ENCODE measurements around the gene TINAGL1.

The TINAGL1 gene

GRCh38 chr1:31549809-31550620, 26.3 kb upstream of the TINAGL1 start:
- H3K36me3 ChIP-seq (ENCODE audit: insufficient read depth, low read length): no peaks in the 10 kb centered on the region
- H3K9ac ChIP-seq (ENCODE audit: low read depth, low read length): peak overlapping the region; percentile 39
- no peaks in the 10 kb centered on the region for H3K9me3 ChIP-seq (replicated peaks; ENCODE audit: low read length)
- peak overlapping the region; percentile 77 for H3K4me2 ChIP-seq (ENCODE audit: low read length)
- H3K27me3 ChIP-seq (ENCODE audit: control insufficient read depth, insufficient read depth, low read length): peaks cover 6% of the 10 kb centered on the region
- peaks cover 22% of the 10 kb centered on the region for H3K4me1 ChIP-seq (ENCODE audit: control insufficient read depth, insufficient read depth, low read length)
- H3K4me3 ChIP-seq (ENCODE audit: low read length): peak overlapping the region; percentile 53

- no peaks in the 10 kb centered on the region for H3K36me3 ChIP-seq (ENCODE audit: insufficient read depth, low read length)
- H3K4me2 ChIP-seq (ENCODE audit: low read length): no peak overlapping the region
- no peaks in the 10 kb centered on the region for H3K9me3 ChIP-seq (replicated peaks; ENCODE audit: low read length)
- H3K4me1 ChIP-seq (ENCODE audit: control insufficient read depth, insufficient read depth, low read length): peaks cover 22% of the 10 kb centered on the region
- H3K9ac ChIP-seq (ENCODE audit: low read depth, low read length): no peak overlapping the region
- H3K4me3 ChIP-seq (ENCODE audit: low read length): no peak overlapping the region
- H3K27me3 ChIP-seq (ENCODE audit: control insufficient read depth, insufficient read depth, low read length): peaks cover 6% of the 10 kb centered on the region
These were observed 25.1 kb upstream of the TINAGL1 start for GRCh38 chr1:31551208-31551607.

- Histone ChIP-seq H3K4me2 (ENCODE audit: low read length) (no peak overlapping the region), H3K36me3 (ENCODE audit: insufficient read depth, low read length) (no peaks in the 10 kb centered on the region), H3K9me3 (replicated peaks; ENCODE audit: low read length) (no peaks in the 10 kb centered on the region), H3K9ac (ENCODE audit: low read depth, low read length) (no peak overlapping the region), H3K4me3 (ENCODE audit: low read length) (no peak overlapping the region), H3K4me1 (ENCODE audit: control insufficient read depth, insufficient read depth, low read length) (peaks cover 22% of the 10 kb centered on the region), H3K27me3 (ENCODE audit: control insufficient read depth, insufficient read depth, low read length) (no peaks in the 10 kb centered on the region)
These were observed 23.8 kb upstream of the TINAGL1 start for GRCh38 chr1:31552489-31552888.

- H3K4me1 ChIP-seq (ENCODE audit: control insufficient read depth, insufficient read depth, low read length): no peaks in the 10 kb centered on the region
- no peak overlapping the region for H3K4me3 ChIP-seq (ENCODE audit: low read length)
- no peak overlapping the region for H3K9ac ChIP-seq (ENCODE audit: low read depth, low read length)
- peaks cover 3% of the 10 kb centered on the region for H3K27me3 ChIP-seq (ENCODE audit: control insufficient read depth, insufficient read depth, low read length)
- H3K9me3 ChIP-seq (replicated peaks; ENCODE audit: low read length): no peaks in the 10 kb centered on the region
- H3K36me3 ChIP-seq (ENCODE audit: insufficient read depth, low read length): no peaks in the 10 kb centered on the region
- no peak overlapping the region for H3K4me2 ChIP-seq (ENCODE audit: low read length)
These were observed 19.8 kb upstream of the TINAGL1 start for GRCh38 chr1:31556481-31557006.

GRCh38 chr1:31559715-31560114, 16.6 kb upstream of the TINAGL1 start:
- no peaks in the 10 kb centered on the region for H3K9me3 ChIP-seq (replicated peaks; ENCODE audit: low read length)

GRCh38 chr1:31560394-31560793, 15.9 kb upstream of the TINAGL1 start:
- Histone ChIP-seq H3K9me3 (replicated peaks; ENCODE audit: low read length) (no peaks in the 10 kb centered on the region), H3K4me3 (ENCODE audit: low read length) (no peak overlapping the region), H3K36me3 (ENCODE audit: insufficient read depth, low read length) (no peaks in the 10 kb centered on the region), H3K9ac (ENCODE audit: low read depth, low read length) (no peak overlapping the region), H3K4me1 (ENCODE audit: control insufficient read depth, insufficient read depth, low read length) (peaks cover 14% of the 10 kb centered on the region), H3K4me2 (ENCODE audit: low read length) (no peak overlapping the region), H3K27me3 (ENCODE audit: control insufficient read depth, insufficient read depth, low read length) (peaks cover 3% of the 10 kb centered on the region)

More at GRCh38 chr1:31559715-31560114, 16.6 kb upstream of the TINAGL1 start:
- peaks cover 14% of the 10 kb centered on the region for H3K4me1 ChIP-seq (ENCODE audit: control insufficient read depth, insufficient read depth, low read length)
- H3K4me3 ChIP-seq (ENCODE audit: low read length): no peak overlapping the region
- H3K9ac ChIP-seq (ENCODE audit: low read depth, low read length): no peak overlapping the region
- peaks cover 3% of the 10 kb centered on the region for H3K27me3 ChIP-seq (ENCODE audit: control insufficient read depth, insufficient read depth, low read length)
- H3K4me2 ChIP-seq (ENCODE audit: low read length): no peak overlapping the region
- no peaks in the 10 kb centered on the region for H3K36me3 ChIP-seq (ENCODE audit: insufficient read depth, low read length)

GRCh38 chr1:31562707-31563360, 13.5 kb upstream of the TINAGL1 start:
- Histone ChIP-seq H3K4me1 (ENCODE audit: control insufficient read depth, insufficient read depth, low read length) (peaks cover 17% of the 10 kb centered on the region), H3K9ac (ENCODE audit: low read depth, low read length) (no peak overlapping the region), H3K4me3 (ENCODE audit: low read length) (no peak overlapping the region)

GRCh38 chr1:31564606-31564989, 11.7 kb upstream of the TINAGL1 start:
- Histone ChIP-seq H3K4me3 (ENCODE audit: low read length) (no peak overlapping the region), H3K27me3 (ENCODE audit: control insufficient read depth, insufficient read depth, low read length) (peaks cover under 1% of the 10 kb centered on the region), H3K9ac (ENCODE audit: low read depth, low read length) (no peak overlapping the region), H3K9me3 (replicated peaks; ENCODE audit: low read length) (no peaks in the 10 kb centered on the region), H3K4me1 (ENCODE audit: control insufficient read depth, insufficient read depth, low read length) (peaks cover 33% of the 10 kb centered on the region), H3K4me2 (ENCODE audit: low read length) (no peak overlapping the region), H3K36me3 (ENCODE audit: insufficient read depth, low read length) (no peaks in the 10 kb centered on the region)

More at GRCh38 chr1:31562707-31563360, 13.5 kb upstream of the TINAGL1 start:
- Histone ChIP-seq H3K9me3 (replicated peaks; ENCODE audit: low read length) (no peaks in the 10 kb centered on the region), H3K27me3 (ENCODE audit: control insufficient read depth, insufficient read depth, low read length) (peaks cover 3% of the 10 kb centered on the region), H3K4me2 (ENCODE audit: low read length) (peak overlapping the region; percentile 43), H3K36me3 (ENCODE audit: insufficient read depth, low read length) (no peaks in the 10 kb centered on the region)

GRCh38 chr1:31567956-31568570, 8.3 kb upstream of the TINAGL1 start:
- Histone ChIP-seq H3K9ac (ENCODE audit: low read depth, low read length) (no peak overlapping the region), H3K4me1 (ENCODE audit: control insufficient read depth, insufficient read depth, low read length) (peaks cover 49% of the 10 kb centered on the region), H3K9me3 (replicated peaks; ENCODE audit: low read length) (no peaks in the 10 kb centered on the region), H3K4me3 (ENCODE audit: low read length) (peak overlapping the region; percentile 22), H3K4me2 (ENCODE audit: low read length) (peak overlapping the region; percentile 3), H3K36me3 (ENCODE audit: insufficient read depth, low read length) (no peaks in the 10 kb centered on the region), H3K27me3 (ENCODE audit: control insufficient read depth, insufficient read depth, low read length) (no peaks in the 10 kb centered on the region)

- Histone ChIP-seq H3K9me3 (replicated peaks; ENCODE audit: low read length) (no peaks in the 10 kb centered on the region), H3K36me3 (ENCODE audit: insufficient read depth, low read length) (no peaks in the 10 kb centered on the region), H3K4me3 (ENCODE audit: low read length) (no peak overlapping the region), H3K4me1 (ENCODE audit: control insufficient read depth, insufficient read depth, low read length) (peaks cover 52% of the 10 kb centered on the region), H3K27me3 (ENCODE audit: control insufficient read depth, insufficient read depth, low read length) (no peaks in the 10 kb centered on the region), H3K4me2 (ENCODE audit: low read length) (no peak overlapping the region), H3K9ac (ENCODE audit: low read depth, low read length) (no peak overlapping the region)
These were observed 7.3 kb upstream of the TINAGL1 start for GRCh38 chr1:31568895-31569595.

- H3K9ac ChIP-seq (ENCODE audit: low read depth, low read length): no peak overlapping the region
- no peak overlapping the region for H3K4me2 ChIP-seq (ENCODE audit: low read length)
- H3K4me1 ChIP-seq (ENCODE audit: control insufficient read depth, insufficient read depth, low read length): peaks cover 55% of the 10 kb centered on the region
- H3K27me3 ChIP-seq (ENCODE audit: control insufficient read depth, insufficient read depth, low read length): no peaks in the 10 kb centered on the region
- H3K4me3 ChIP-seq (ENCODE audit: low read length): no peak overlapping the region
- no peaks in the 10 kb centered on the region for H3K36me3 ChIP-seq (ENCODE audit: insufficient read depth, low read length)
- H3K9me3 ChIP-seq (replicated peaks; ENCODE audit: low read length): no peaks in the 10 kb centered on the region
These were observed 6.6 kb upstream of the TINAGL1 start for GRCh38 chr1:31569596-31570173.

All from skeletal muscle satellite cell (primary cell).